ENCODE data around the gene VMAC. TPM values are rescaled to one million over a fixed set of nuclear protein-coding genes. Genes with fewer than 3 reads are reported as not detected.
"Not testable (repeated sequence)": the region's sequence is repeated elsewhere in the genome, so short reads cannot be mapped to it uniquely, and the experiment has no call there.

VMAC gene
- total RNA-seq, 1 donor from 2014 or later: 4.6 TPM

GRCh38 chr19:5884065-5884811, 20.4 kb upstream of the VMAC start:
- not testable (repeated sequence) for DNase-seq

- no peak for DNase-seq
Measured at GRCh38 chr19:5889288-5889971, 15.2 kb upstream of the VMAC start.

DNA sequence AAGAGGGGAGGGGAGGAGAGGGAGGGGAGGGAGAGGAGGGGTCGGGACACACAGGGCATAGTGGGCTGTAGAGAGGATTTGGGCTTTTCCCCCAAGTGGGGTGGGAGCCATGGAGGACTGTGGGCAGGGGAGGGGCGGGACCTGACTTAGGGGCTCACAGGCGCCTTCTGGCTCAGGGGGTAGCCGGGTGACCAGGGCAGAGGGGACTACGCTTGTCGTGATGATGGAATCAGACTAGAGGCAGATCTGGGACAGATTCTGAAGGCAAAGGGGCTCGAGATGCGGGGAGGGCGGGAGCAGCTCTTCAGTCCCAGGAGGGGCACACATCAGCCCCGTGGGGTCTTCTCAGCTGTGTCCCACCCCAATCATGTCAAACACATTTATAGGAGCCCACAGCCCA, 14.6 kb upstream of the VMAC start:
- no peak for DNase-seq

DNA sequence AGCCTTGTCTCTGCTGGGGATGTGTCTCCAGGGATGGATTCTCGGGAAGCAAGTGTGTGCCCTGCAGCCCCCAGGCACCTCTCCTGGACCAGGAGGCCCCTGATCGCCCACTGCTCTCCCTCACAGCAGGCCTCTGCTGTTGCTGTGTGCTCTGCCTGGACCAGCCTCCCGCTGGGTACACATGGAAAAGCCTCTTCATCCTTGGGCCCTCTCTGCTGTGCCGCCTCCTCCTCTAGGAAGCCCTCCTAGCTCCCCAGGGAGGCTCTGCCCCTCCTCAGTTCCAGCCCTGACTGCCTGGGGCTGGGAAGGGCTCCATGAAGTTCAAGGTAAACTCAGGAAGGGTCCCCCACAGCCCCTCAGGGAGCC, 13.1 kb upstream of the VMAC start:
- DNase-seq: no peak

GRCh38 chr19:5891938-5892771, 12.5 kb upstream of the VMAC start:
- no peak for DNase-seq

DNA sequence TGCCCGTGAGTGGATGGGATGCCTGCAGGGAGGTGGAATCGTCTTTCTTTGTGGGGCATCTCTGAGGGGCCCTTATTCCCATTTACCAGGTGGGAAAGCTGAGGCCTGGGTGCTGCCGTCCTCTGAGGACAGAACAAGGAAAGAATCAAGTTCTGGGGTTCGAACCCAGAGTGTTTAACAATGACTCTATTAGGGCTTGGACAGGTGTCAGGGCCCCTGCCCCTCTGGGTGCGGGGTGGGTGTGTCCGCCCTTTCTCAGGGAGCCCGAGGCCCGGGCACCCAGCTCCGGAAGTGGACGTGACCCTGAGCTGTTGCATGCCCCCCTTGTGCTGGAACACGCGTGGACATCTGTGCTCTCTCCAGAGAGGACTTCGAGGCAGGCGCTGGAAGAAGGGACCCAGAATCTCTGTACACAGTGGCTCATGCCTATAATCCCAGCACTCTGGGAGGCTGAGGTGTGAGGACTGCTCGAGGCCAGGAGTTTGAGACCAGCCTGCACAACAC, 11.8 kb upstream of the VMAC start:
- DNase-seq: no peak

- DNase-seq: no peak
Measured at GRCh38 chr19:5893296-5893903, 11.3 kb upstream of the VMAC start.

DNA sequence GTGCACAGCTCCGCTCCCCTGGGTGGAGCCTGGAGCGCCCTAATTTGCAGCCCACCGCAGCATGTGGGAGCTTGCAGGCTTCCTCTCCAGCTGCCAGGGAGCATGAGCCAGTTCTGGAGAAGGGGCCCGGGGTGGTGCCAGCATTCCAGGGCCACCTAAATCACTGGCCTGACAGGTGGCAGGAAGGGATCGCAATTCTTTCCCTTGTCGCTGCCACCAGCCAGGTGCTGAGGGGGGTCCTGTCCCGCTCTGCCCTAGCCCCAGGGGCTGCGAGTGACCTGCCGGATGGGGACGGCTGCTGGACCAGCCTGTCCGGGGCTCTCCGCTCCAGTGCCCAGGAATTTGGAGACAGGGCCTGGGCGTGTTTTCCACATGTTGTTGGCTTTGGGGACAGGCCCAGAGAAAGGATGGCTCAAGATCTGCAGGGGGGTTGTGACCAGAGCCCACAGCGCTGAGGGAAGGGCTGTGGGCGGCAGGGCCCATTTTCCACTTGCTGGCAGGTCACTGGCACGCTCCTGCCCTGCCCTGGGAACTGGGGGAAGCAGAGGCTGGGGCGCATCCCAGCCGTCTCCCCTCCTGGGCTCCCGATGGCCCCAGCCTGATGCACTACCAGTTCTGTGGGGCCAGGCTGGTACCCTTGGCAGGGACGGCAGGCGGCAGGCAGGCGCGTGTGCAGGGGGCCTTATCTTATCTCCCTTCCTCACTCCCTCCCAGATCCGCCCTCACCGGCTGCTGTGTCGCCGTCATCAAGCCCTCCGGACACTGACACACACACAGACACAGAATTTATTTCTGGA, 10.6 kb upstream of the VMAC start:
- DNase-seq: no peak

GRCh38 chr19:5894704-5895349, 9.8 kb upstream of the VMAC start:
- DNase-seq: no peak

DNA sequence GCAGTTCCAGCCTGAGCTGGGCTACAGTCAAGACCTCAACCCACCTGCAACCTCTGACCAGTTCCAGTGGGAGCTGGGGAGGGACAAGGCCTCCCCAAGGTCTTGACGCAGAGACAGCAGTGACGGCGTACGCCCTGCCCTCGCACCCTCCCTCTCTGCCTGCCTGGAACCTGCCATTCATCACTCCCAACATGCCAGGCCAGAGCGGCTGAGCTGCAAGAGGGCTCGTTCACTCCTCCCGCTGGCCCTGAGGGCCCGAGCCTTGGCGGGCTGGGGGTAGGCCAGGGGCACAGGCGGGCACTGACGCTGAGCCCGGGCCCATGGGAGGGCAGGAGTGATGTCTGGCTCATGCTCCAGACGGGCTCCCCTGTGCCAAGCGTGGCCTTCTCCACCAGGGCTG, 9.3 kb upstream of the VMAC start:
- no peak for DNase-seq

DNA sequence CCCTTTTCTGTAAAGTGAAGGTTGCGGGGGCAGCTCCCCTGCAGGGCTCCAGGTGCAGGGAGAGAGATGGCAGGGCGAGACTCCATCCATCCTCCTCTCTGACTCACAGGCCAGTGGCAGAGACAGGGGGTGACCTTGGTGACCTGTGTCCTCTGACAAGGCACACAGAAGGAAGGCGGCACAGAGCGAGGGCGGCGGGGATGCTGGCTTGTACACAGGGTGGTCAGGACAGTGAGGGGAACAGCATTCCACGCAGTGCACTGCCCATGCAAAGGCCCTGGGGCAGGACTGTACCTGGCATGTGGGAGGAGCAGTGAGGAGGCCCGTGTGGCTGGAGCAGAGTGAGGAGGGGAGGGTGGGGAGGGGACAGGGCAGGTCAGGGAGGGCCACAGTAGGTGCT, 8.8 kb upstream of the VMAC start:
- no peak for DNase-seq

DNA sequence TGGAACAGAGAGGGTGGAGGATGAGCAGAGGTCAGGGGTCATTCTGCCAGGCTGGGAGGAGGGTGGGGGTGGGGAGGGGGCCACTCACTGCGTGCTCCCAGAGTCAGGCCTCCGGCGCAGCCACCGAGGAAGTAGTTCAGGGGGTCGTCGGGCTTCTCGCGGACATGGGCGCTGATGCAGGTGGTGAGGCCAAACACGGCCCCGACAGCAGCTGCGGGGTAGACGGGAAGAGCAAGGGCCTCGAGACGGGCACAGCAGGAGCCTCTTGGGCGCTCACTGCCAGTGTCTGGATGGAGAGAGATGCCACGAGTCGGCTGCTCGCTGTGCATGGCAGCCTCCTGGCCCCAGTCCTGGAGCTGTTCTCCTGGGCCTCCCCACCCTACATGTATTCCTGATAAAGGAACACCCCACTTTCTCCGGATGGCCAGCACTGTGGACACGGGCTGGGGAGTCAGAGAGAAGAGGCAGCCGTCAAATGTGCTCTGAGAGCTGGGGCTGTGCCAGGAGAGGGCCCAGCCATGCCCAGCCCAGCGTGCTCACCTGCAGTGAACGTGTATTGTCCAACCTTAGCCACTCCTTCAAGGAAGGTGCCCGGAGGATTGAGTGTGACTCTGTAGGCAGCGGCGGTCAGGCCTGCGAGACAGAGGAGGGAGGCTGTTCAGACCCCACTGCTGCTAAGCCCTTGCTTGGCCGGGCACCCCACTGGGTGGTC, 8.2 kb upstream of the VMAC start:
- no peak for DNase-seq

DNA sequence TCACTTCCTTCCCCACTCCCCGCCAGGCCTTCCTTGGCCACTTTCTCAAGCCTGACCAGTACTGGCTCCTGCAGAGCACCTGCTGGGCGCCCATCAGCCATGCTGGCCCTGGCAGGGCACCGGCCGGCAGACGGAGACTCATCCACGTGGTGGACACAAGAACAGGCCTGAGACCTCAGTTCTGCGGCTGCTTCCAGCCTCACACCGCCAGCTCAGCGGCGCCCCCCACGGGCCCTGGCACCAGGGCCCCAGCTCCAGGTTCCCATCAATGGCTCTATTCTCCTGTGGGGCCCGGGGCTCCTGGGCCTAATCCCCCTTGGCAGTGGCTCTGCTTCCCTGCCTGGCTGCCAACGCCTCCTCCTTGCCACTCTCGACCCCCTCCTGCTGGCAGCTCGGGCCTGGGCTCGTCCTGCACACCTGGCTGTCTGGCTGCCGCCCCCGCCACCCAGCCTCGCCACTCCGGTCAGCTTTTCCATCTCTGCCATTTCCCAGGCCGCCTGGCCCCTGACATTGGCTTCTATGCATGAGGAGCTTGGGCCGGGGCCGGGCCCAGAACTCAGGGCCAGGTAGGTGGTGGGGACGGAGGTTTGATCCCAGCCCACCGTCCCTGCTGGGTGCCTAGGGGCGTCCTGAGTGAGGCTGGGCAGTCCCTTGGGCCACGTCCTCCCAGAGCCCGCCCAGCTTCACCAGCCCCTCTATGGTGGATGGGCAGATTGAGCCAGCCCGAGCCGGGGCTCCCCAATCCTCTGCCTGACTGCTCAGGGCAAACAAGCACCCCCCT, 7.3 kb upstream of the VMAC start:
- no peak for DNase-seq

DNA sequence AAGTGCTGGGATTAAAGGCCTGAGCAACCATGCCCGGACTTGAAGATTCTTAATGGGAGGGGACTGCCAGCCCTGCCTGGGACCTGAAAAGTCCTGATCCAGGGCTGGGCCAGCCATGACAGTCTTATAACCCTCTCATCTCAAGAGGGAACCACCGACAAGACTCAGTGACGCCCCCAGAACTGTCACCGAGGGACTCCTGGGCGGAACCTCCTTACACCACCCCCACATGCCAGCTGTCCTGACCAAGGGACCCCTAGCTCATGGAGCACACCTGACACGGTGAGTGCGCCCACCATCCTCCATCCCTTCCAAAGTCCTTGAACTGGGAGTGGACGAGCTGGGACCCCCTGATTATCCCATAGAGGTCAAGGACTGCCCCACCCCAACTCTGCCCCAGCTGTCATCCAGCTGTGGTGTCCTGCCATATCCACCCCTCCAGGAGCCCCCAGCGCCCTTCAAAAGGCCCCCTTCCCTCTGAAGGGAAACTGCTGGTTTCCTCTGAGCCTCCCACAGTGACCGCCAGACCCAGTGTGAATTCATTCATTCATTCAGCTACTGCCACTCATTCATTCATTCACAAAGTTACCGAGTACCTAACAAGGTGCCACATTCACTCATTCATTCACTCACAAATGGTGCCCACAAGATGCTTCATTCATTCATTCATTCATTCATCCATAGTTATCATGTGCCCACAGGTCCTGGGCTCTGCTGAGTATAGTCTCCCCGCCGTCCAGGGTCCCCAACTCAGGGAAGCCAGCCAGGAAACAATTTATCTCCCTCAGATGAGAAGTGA, 4.7 kb upstream of the VMAC start:
- DNase-seq: no peak

DNA sequence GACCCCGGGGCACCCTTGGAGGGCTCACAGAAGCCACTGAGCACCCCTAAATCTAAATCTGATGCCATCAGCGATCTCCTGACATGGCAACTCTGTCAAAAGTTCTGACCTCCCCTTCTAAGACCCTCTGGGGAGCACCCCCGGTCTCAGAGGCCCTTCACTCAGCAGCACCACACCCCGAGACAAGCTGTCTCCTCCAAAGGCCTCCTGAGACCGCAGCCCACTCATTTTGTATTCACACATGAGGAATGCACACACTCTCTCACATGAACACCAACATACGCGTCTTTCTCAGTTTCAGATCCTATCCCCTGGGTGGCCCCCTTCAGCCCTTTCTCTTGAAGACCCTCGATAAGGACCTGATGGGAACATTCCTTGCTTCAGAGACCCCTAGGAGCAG, 3.7 kb upstream of the VMAC start:
- no peak for DNase-seq

GRCh38 chr19:5903056-5903623, 1.5 kb upstream of the VMAC start:
- peak; percentile 69 for DNase-seq

DNA sequence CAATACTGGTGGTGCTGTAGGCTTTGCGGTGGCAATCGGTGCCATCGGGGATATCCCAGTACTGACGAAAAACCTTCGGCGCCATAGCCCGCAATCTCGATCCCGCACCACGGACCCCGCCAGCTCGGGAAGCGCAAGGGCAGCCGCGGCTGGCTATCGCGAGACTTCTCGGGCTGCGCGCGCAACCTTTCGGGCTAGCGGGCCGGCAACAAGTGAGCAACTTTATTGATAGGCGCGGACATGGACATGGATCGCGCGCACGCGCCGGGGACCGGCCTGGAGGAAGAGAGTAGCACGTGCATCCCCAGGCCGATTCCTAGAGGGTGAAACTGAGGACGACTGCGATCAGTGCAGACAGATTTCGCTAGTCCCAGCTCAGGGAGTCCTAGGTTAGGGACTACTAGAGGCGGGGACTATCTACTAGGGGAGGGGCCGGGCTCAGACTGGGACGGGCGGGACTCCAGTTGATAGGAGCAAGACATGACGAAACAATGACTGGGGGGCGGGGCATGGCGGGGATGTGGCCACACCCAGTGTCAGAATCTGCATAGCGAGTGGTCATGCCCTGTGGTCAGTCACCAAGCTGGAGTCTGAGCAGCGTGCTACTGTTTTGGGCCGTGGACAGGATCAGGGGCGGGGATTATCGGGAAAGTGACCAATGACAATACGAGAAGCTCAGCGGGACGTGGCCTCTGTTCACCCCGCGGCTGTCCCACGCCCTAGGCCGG, 884 bp upstream of the VMAC start, which contains the start of gene NDUFA11:
NDUFA11 (minus strand) TSS at position 167 of the 728 bp plus-strand sequence; CDS start at position 85, 82 bp downstream.
- DNase-seq: peak; percentile 98
